Liver (tissue), 9 donors: ENCODE measurements around the gene CIB4. TPM values are rescaled to one million over a fixed set of nuclear protein-coding genes. Genes with fewer than 3 reads are reported as not detected.

Source experiments
- DNase-seq: peaks from one replicate; pipeline ENCODE4 v3.0.0-alpha.2; 2017; ENCODE audit warnings: low spot score
- H3K27ac ChIP-seq, 2 donors: one replicate each; pipeline ENCODE4 v1.7.0; 2013; ENCODE audit warnings: inconsistent platforms in 2 of 2, low read length in 2 of 2, control low read depth in 1 of 2, low read depth in 1 of 2, mild to moderate bottlenecking in 1 of 2
- H3K27me3 ChIP-seq, 4 donors: one replicate each; pipeline versions ENCODE4 v1.6.1 to v1.7.0; 2013; ENCODE audit warnings: low read length in 3 of 4, inconsistent platforms in 1 of 4, mild to moderate bottlenecking in 1 of 4, moderate library complexity in 1 of 4; ENCODE audit not compliant: control insufficient read depth in 4 of 4, insufficient read depth in 4 of 4
- H3K36me3 ChIP-seq, 4 donors: one replicate each; pipeline versions ENCODE4 v1.6.1 to v1.7.0; 2013; ENCODE audit warnings: low read length in 3 of 4, mild to moderate bottlenecking in 3 of 4, low read depth in 1 of 4, moderate library complexity in 1 of 4; ENCODE audit not compliant: control insufficient read depth in 4 of 4, insufficient read depth in 3 of 4
- H3K4me1 ChIP-seq, 4 donors: one replicate each; pipeline versions ENCODE4 v1.6.1 to v1.7.0; 2013; ENCODE audit warnings: low read length in 3 of 4, mild to moderate bottlenecking in 3 of 4, moderate library complexity in 1 of 4; ENCODE audit not compliant: control insufficient read depth in 4 of 4, insufficient read depth in 4 of 4
- H3K4me3 ChIP-seq, 3 donors: one replicate each; pipeline versions ENCODE4 v1.6.1 to v1.7.0; 2013; ENCODE audit warnings: low read length in 3 of 3, control low read depth in 1 of 3, low read depth in 1 of 3, mild to moderate bottlenecking in 1 of 3
- H3K9ac ChIP-seq, 2 donors: one replicate each; pipeline ENCODE4 v1.7.0; 2013; ENCODE audit warnings: low read length in 2 of 2, mild to moderate bottlenecking in 2 of 2, moderate library complexity in 2 of 2, control low read depth in 1 of 2, low read depth in 1 of 2
- H3K9me3 ChIP-seq, 4 donors: one replicate each; pipeline versions ENCODE4 v1.6.1 to v1.7.0; 2013; ENCODE audit warnings: low read length in 3 of 4; ENCODE audit not compliant: control insufficient read depth in 4 of 4
- ATF3 ChIP-seq: IDR thresholded peaks from 2 replicates; pipeline ENCODE4 v1.6.1; 2016; ENCODE audit warnings: antibody characterized with exemption
- CTCF ChIP-seq: fragments of 150-350 bp; IDR thresholded peaks from 2 replicates; pipeline ENCODE4 v1.5.1; 2017; ENCODE audit warnings: improper control_type of control experiment, low read depth, low read length; ENCODE audit not compliant: missing input control
- EGR1 ChIP-seq, 2 donors: IDR thresholded peaks; 2 replicates each; pipeline ENCODE4 v1.6.1; 2016 to 2018; ENCODE audit warnings: antibody characterized with exemption in 2 of 2, low read depth in 2 of 2
- FOXA1 ChIP-seq: IDR thresholded peaks from 2 replicates; pipeline ENCODE4 v1.6.1; 2016; ENCODE audit warnings: antibody characterized with exemption
- FOXA2 ChIP-seq: IDR thresholded peaks from 2 replicates; pipeline ENCODE4 v1.6.1; 2016; ENCODE audit warnings: antibody characterized with exemption
- GABPA ChIP-seq, 2 donors: IDR thresholded peaks in 1 of 2; conservative IDR thresholded peaks in 1 of 2; 2 replicates each; pipeline ENCODE4 v1.6.1; 2016; ENCODE audit warnings: antibody characterized with exemption in 2 of 2, mild to moderate bottlenecking in 1 of 2, moderate library complexity in 1 of 2
- HNF4A ChIP-seq, 2 donors: conservative IDR thresholded peaks; 2 replicates each; pipeline ENCODE4 v1.6.1; 2016; ENCODE audit warnings: antibody characterized with exemption in 2 of 2, mild to moderate bottlenecking in 2 of 2
- HNF4G ChIP-seq: IDR thresholded peaks from 2 replicates; pipeline ENCODE4 v1.6.1; 2016; ENCODE audit warnings: antibody characterized with exemption
- JUND ChIP-seq, 2 donors: IDR thresholded peaks; 2 replicates each; pipeline ENCODE4 v1.6.1; 2016; ENCODE audit warnings: antibody characterized with exemption in 2 of 2
- MAX ChIP-seq: IDR thresholded peaks from 2 replicates; pipeline ENCODE4 v1.6.1; 2016; ENCODE audit warnings: antibody characterized with exemption
- NR2F2 ChIP-seq: IDR thresholded peaks from 2 replicates; pipeline ENCODE4 v1.6.1; 2016; ENCODE audit warnings: antibody characterized with exemption
- RAD21 ChIP-seq, 2 donors: IDR thresholded peaks; 2 replicates each; pipeline ENCODE4 v1.6.1; 2016; ENCODE audit warnings: antibody characterized with exemption in 2 of 2, mild to moderate bottlenecking in 2 of 2
- REST ChIP-seq: IDR thresholded peaks from 2 replicates; pipeline ENCODE4 v1.6.1; 2016; ENCODE audit warnings: antibody characterized with exemption, mild to moderate bottlenecking
- RXRA ChIP-seq, 2 donors: IDR thresholded peaks; 2 replicates each; pipeline ENCODE4 v1.6.1; 2017 to 2018; ENCODE audit warnings: antibody characterized with exemption in 2 of 2, mild to moderate bottlenecking in 1 of 2
- SP1 ChIP-seq: IDR thresholded peaks from 2 replicates; pipeline ENCODE4 v1.6.1; 2018; ENCODE audit warnings: antibody characterized with exemption, mild to moderate bottlenecking
- YY1 ChIP-seq: IDR thresholded peaks from 2 replicates; pipeline ENCODE4 v1.6.1; 2016; ENCODE audit warnings: antibody characterized with exemption, mild to moderate bottlenecking
- ZBTB33 ChIP-seq: IDR thresholded peaks from 2 replicates; pipeline ENCODE4 v1.6.1; 2016; ENCODE audit warnings: antibody characterized with exemption
- WGBS: extraction: QIAGEN DNeasy Blood & Tissue Kit; methylation state at CpG from one replicate; pipeline ENCODE4 v1.1.7; 2013; 5-methylcytosine and 5-hydroxymethylcytosine counted together
- polyA plus RNA-seq, 2 donors: library from polyadenylated mRNA; stranded (reverse) in 1 of 2; unstranded in 1 of 2; fragments of 200-250 nt in 1 of 2; fragments of >200 nt in 1 of 2; fragmentation: Nextera tagmentation in 1 of 2; extraction: Ambion mirVana in 1 of 2; gene quantifications; one replicate each; pipeline versions ENCODE4 v1.2.1 to v1.2.3, GENCODE V29; 2013 to 2015
- total RNA-seq, 2 donors: library from RNA; depleted of rRNA; stranded (reverse); fragments of >200 nt; gene quantifications; one replicate each; pipeline ENCODE4 v1.2.3, GENCODE V29; 2014
- donor health status: healthy.
- donor health status: healthy.
- donor health status: healthy.
- donor health status: healthy.
- donor health status: healthy.

CIB4 gene
- total and polyA plus RNA-seq, 4 donors: not detected

GRCh38 chr2:26564121-26564644 is 77.0 kb downstream of the CIB4 start:
- no peaks in the 10 kb centered on the region for H3K9me3 ChIP-seq
- no peak overlapping the region for H3K9ac ChIP-seq
- WGBS: 78% methylated on average over 3 of the region's 3 CpGs
- peaks cover 0 to 5% (median under 1%) of the 10 kb centered on the region in 4 donors for H3K27me3 ChIP-seq
- no peak overlapping the region for H3K4me3 ChIP-seq
- TF ChIP-seq HNF4G (no peak), HNF4A (conservative IDR thresholded peaks at IDR 0.05) (no peak), NR2F2 (no peak), EGR1 (IDR thresholded peaks at IDR 0.05; ENCODE audit: low read depth in 2 of 2) (no peak), FOXA2 (no peak), FOXA1 (no peak), SP1 (no peak), JUND (IDR thresholded peaks at IDR 0.05) (no peak), REST (no peak), MAX (no peak), RAD21 (IDR thresholded peaks at IDR 0.05) (no peak), RXRA (IDR thresholded peaks at IDR 0.05) (no peak), ATF3 (no peak), GABPA (IDR thresholded peaks at IDR 0.05 in 1 of 2, conservative IDR thresholded peaks at IDR 0.05 in 1 of 2) (no peak), ZBTB33 (no peak), YY1 (no peak), CTCF (no peak)
- peaks cover 0 to 13% (median 10%) of the 10 kb centered on the region in 4 donors for H3K4me1 ChIP-seq
- DNase-seq: no peak
- no peak overlapping the region for H3K27ac ChIP-seq
- H3K36me3 ChIP-seq: no peaks in the 10 kb centered on the region
